Measurements from ENCODE around the gene IFRD2. TPM values are rescaled to one million over a fixed set of nuclear protein-coding genes. Genes with fewer than 3 reads are reported as not detected.
A peak's percentile ranks its signal among the peaks of the same experiment; 100 is the strongest.
"Not testable (repeated sequence)": the region's sequence is repeated elsewhere in the genome, so short reads cannot be mapped to it uniquely, and the experiment has no call there.

The IFRD2 gene
- total and polyA plus RNA-seq, 9 donors = 36.9 to 68.1 (median 59.9) TPM

DNA sequence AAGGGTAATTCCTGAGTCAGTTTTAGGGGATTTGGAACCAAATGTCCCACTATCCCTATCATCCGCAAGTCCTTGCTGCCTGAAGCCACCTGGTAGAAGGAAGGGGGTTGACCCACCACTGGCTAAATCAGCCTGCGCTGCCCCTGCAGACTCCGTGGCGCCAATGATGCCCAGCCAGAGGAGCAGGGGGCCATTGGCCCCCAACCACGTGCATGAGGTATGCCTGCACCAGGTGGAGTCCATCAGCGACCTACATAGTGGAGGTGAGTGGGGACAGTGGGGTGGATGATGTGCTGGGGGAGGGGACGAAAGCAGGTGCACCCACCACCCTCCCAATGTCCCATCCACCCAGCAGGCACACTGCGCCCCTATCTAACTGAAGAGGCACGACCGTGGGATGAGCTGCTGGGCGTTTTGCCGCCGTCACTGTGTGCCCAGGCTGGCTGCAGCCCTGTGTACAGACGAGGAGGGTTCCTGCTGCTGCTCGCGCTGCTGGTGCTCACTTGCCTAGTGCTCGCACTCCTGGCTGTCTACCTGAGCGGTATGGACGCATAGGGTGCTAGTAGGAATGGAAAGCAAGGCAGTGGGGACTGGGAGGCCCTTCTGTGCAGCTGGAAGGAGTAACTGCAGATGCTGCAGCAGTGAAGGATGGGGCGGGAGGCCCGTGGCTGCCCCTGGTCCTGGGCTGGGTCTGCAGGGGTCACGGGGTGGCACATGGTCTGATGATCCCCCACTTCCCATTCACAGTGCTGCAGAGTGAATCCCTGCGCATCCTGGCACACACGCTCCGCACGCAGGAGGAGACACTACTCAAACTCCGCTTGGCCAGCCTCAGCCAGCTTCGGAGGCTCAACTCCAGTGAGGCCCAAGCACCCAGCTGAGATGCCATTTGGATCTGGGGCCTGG, 5.7 kb downstream of the IFRD2 start:
- peaks cover 6% of the 10 kb centered on the region for H3K4me1 ChIP-seq (ENCODE audit: control insufficient read depth, insufficient read depth, low read length)
- DNase-seq = peak; percentile 4
- no peaks in the 10 kb centered on the region for H3K27me3 ChIP-seq (ENCODE audit: control insufficient read depth, insufficient read depth, low read length)
- H3K27ac ChIP-seq (ENCODE audit: low read length) = no peak overlapping the region
- 89% methylated on average over 22 of the region's 28 CpGs for WGBS (ENCODE audit: insufficient coverage)
- peaks cover 41% of the 10 kb centered on the region for H3K36me3 ChIP-seq (ENCODE audit: control insufficient read depth, insufficient read depth, low read length)
- no peaks in the 10 kb centered on the region for H3K9me3 ChIP-seq (replicated peaks; ENCODE audit: control insufficient read depth, low read depth, low read length)
- no peak overlapping the region for H3K4me3 ChIP-seq (ENCODE audit: low read length)

DNA sequence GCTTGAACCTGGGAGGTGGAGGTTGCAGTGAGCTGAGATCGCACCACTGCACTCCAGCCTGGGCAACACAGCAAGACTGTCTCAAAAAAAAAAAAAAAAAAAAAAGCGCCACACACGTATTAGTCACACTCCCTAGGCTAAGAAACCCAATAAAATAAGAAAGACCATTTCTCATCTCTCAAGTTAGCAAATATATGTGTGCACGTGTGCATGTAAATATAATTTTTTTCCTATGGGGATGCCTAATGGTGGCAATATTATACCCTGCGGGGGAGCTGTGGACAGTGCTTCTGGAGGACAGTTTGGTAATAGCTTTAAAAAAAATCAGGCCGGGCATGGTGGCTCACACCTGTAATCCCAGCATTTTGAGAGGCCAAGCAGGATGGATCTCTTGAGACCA, 8.1 kb downstream of the IFRD2 start:
- H3K27me3 ChIP-seq (ENCODE audit: control insufficient read depth, insufficient read depth, low read length); H3K4me3 ChIP-seq (ENCODE audit: low read length); H3K9me3 ChIP-seq (replicated peaks; ENCODE audit: control insufficient read depth, low read depth, low read length); H3K4me1 ChIP-seq (ENCODE audit: control insufficient read depth, insufficient read depth, low read length); H3K27ac ChIP-seq (ENCODE audit: low read length); DNase-seq: not testable (repeated sequence)
- 100% methylated on average over 1 of the region's 6 CpGs for WGBS (ENCODE audit: insufficient coverage)
- peaks cover 26% of the 10 kb centered on the region for H3K36me3 ChIP-seq (ENCODE audit: control insufficient read depth, insufficient read depth, low read length)

DNA sequence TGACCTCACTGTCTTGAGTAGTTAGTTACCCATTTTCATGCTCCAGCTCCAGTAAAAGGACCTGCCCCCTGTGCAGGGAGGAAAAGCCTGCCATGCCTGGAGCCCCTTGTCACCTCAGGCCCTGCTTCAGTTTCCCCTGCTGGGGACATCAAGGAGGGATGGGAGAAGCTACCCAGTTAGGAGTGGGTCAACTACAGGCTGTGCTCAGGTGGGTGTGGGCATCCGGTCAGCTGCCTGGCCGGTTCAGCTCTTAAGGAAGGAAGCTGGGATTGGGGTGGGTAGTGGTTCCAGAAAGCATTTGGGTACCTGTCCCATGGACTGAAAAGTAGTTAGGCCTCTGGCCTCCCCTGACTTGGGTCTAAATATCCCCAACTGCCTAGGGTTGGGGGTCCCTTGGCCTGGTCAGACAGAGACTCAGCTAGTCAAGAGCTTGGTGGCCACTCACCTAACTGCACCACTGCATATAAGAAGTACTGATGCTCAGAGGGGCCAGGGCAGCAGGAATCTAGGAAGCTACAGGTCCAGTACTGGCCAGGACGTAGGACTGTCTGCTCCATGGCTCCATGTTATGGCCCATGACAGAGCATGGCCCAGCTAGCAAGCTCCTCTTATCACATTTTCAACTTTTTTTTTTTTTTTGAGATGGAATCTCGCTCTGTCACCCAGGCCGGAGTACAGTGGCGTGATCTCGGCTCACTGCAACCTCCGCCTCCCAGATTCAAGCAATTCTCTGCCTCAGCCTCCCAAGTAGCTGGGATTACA, 12.8 kb downstream of the IFRD2 start:
- H3K27me3 ChIP-seq (ENCODE audit: control insufficient read depth, insufficient read depth, low read length) = peaks cover 27% of the 10 kb centered on the region
- H3K4me3 ChIP-seq (ENCODE audit: low read length) = peak overlapping the region; percentile 7
- H3K4me1 ChIP-seq (ENCODE audit: control insufficient read depth, insufficient read depth, low read length) = peaks cover 15% of the 10 kb centered on the region
- peak overlapping the region; percentile 90 for H3K27ac ChIP-seq (ENCODE audit: low read length)
- WGBS (ENCODE audit: insufficient coverage) = 90% methylated on average over 2 of the region's 8 CpGs
- DNase-seq = no peak
- peaks cover 17% of the 10 kb centered on the region for H3K36me3 ChIP-seq (ENCODE audit: control insufficient read depth, insufficient read depth, low read length)
- no peaks in the 10 kb centered on the region for H3K9me3 ChIP-seq (replicated peaks; ENCODE audit: control insufficient read depth, low read depth, low read length)

DNA sequence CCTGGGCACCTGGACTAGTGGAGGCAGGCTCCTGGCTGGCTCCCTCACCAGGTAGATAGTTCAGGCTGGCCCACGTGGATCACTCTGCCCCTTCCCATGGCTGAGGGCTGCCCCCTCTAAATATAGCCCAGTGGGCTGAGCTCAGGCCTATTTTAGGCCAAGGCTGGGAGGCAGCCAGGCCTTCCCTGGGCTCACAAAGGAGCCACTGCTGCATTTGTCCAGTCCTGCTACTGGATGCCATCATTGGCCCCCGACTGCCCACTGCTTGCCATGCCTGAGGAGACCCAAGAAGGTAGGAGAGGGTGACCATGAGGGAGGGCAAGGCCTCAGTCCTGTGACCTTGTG, 13.4 kb downstream of the IFRD2 start, which contains the start of gene LSMEM2:
Gene LSMEM2 (plus strand): TSS at position 208 of the 345 bp plus-strand sequence. CDS start 27 bp downstream, at position 235.
- Histone ChIP-seq H3K27ac (ENCODE audit: low read length) (peak within 1 kb of the TSS; percentile 90), H3K4me1 (ENCODE audit: control insufficient read depth, insufficient read depth, low read length) (peaks cover 15% of the 10 kb centered on the region), H3K9me3 (replicated peaks; ENCODE audit: control insufficient read depth, low read depth, low read length) (no peaks in the 10 kb centered on the region), H3K36me3 (ENCODE audit: control insufficient read depth, insufficient read depth, low read length) (peaks cover 19% of the 10 kb centered on the region), H3K4me3 (ENCODE audit: low read length) (peak within 1 kb of the TSS; percentile 7), H3K27me3 (ENCODE audit: control insufficient read depth, insufficient read depth, low read length) (peaks cover 33% of the 10 kb centered on the region)
- WGBS (ENCODE audit: insufficient coverage) = 38% methylated on average over 1 of the region's 2 CpGs
- DNase-seq = peak; percentile 66

DNA sequence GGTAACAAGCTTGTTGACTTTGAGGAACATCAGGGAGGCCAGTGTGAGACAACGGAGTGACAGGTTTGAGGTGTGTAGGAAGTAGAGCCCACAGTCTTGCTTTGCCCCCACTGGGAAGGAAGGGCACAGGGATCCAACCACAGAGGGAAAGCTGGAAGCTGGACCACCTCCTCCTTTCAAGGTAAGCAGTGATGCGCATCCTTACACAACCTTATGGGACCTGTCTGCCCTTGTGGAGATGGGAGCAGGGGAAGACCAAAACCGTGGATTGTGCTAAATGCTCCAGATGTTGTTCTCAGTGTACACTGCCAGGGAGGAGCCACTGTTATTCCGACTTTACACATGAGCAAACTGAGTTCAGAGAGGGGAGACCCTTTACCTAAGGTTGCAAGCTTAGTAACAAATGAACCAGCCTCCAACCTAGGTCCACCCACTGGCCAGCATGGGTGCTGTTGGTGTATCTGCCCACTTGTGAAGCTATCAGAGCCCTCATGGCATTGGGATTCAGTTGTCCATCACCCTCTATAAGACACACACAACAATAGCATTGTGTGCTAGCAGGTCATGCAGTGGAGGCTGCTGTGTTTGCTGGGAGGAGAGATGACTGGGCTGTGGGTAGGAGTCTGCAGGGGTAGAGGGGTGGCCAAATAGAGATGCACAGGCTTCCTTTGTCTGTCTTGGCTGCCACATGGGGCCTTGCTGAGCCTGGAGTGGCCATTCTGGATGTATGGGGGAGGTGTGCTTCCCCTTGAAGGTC, 13.9 kb downstream of the IFRD2 start:
- peaks cover 21% of the 10 kb centered on the region for H3K36me3 ChIP-seq (ENCODE audit: control insufficient read depth, insufficient read depth, low read length)
- no peaks in the 10 kb centered on the region for H3K9me3 ChIP-seq (replicated peaks; ENCODE audit: control insufficient read depth, low read depth, low read length)
- H3K27ac ChIP-seq (ENCODE audit: low read length) = peak overlapping the region; percentile 90
- 60% methylated on average over 1 of the region's 4 CpGs for WGBS (ENCODE audit: insufficient coverage)
- no peak overlapping the region for H3K4me3 ChIP-seq (ENCODE audit: low read length)
- no peak for DNase-seq
- peaks cover 39% of the 10 kb centered on the region for H3K27me3 ChIP-seq (ENCODE audit: control insufficient read depth, insufficient read depth, low read length)
- peaks cover 19% of the 10 kb centered on the region for H3K4me1 ChIP-seq (ENCODE audit: control insufficient read depth, insufficient read depth, low read length)

DNA sequence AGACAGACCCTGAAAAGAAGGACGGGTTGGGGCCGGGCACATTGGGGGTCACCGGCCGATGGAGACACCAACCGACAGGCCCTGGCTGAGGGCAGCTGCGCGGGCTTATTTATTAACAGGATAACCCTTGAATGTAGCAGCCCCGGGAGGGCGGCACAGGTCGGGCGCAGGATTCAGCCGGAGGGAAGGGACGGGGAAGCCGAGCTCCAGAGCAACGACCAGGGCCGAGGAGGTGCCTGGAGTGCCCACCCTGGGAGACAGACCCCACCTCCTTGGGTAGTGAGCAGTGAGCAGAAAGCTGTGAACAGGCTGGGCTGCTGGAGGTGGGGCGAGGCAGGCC, 15.5 kb downstream of the IFRD2 start:
- Histone ChIP-seq H3K9me3 (replicated peaks; ENCODE audit: control insufficient read depth, low read depth, low read length) (no peaks in the 10 kb centered on the region), H3K4me3 (ENCODE audit: low read length) (no peak overlapping the region), H3K27me3 (ENCODE audit: control insufficient read depth, insufficient read depth, low read length) (peaks cover 43% of the 10 kb centered on the region), H3K36me3 (ENCODE audit: control insufficient read depth, insufficient read depth, low read length) (peaks cover 24% of the 10 kb centered on the region), H3K27ac (ENCODE audit: low read length) (no peak overlapping the region), H3K4me1 (ENCODE audit: control insufficient read depth, insufficient read depth, low read length) (peaks cover 24% of the 10 kb centered on the region)
- 85% methylated on average over 17 of the region's 17 CpGs for WGBS (ENCODE audit: insufficient coverage)
- DNase-seq = no peak

DNA sequence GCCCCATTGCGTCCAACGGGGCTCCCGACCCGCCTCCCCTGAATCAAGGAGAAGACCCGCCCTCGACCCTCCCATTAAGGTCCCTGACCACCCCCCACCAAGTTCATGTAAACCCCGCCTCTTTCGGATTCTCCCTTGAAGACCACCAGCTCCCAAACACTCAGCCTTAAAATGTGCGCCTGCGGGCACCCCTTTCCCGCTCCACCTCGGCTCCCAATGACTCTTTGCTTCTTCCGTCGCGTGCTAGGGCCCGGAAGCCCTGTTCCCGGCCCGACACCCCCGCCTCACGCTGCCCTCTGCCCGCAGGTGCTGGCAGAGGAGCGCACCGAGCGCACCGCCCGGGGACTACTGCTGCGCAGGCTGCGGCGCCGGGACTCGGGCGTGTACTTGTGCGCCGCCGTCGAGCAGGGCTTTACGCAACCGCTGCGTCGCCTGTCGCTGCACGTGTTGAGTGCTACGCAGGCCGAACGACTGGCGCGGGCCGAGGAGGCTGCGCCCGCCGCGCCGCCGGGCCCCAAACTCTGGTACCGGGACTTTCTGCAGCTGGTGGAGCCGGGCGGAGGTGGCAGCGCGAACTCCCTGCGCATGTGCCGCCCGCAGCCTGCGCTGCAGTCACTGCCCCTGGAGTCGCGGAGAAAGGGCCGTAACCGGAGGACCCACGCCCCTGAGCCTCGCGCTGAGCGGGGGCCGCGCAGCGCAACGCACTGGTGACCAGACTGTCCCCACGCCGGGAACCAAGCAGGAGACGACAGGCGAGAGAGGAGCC, 16.1 kb downstream of the IFRD2 start:
- DNase-seq = no peak
- no peak overlapping the region for H3K4me3 ChIP-seq (ENCODE audit: low read length)
- H3K4me1 ChIP-seq (ENCODE audit: control insufficient read depth, insufficient read depth, low read length) = peaks cover 30% of the 10 kb centered on the region
- WGBS (ENCODE audit: insufficient coverage) = 28% methylated on average over 79 of the region's 79 CpGs
- no peaks in the 10 kb centered on the region for H3K9me3 ChIP-seq (replicated peaks; ENCODE audit: control insufficient read depth, low read depth, low read length)
- H3K27ac ChIP-seq (ENCODE audit: low read length) = no peak overlapping the region
- peaks cover 29% of the 10 kb centered on the region for H3K36me3 ChIP-seq (ENCODE audit: control insufficient read depth, insufficient read depth, low read length)
- H3K27me3 ChIP-seq (ENCODE audit: control insufficient read depth, insufficient read depth, low read length) = peaks cover 43% of the 10 kb centered on the region

DNA sequence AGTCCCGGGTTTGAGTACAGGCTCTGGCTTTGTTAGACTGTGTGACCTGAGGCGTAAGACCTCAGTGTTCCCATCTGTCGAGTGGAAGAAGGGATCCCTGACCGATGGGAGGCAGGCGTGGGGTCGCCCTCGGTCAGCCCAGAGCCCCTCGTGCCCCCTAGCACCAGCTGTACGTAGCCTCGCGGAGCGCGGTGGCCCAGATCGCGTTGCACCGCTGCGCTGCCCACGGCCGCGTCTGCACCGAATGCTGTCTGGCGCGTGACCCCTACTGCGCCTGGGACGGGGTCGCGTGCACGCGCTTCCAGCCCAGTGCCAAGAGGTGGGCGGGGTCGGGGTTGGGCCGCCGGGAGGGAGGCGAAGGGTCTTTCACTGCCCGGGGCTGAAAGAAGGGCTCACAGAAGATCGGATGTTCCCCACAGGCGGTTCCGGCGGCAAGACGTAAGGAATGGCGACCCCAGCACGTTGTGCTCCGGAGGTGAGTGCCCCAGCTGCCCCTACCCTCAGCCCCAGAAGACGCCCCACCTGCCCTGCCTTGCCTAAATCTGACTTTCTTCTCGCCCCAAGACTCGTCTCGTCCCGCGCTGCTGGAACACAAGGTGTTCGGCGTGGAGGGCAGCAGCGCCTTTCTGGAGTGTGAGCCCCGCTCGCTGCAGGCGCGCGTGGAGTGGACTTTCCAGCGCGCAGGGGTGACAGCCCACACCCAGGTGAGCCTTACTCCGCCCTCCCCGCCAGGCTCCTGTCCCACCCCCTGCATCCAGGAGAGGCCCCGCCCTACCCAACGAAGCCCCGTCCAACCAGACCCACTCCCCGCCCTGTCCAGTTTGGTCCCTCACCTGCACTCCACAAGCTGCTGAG, 16.9 kb downstream of the IFRD2 start:
- peaks cover 38% of the 10 kb centered on the region for H3K4me1 ChIP-seq (ENCODE audit: control insufficient read depth, insufficient read depth, low read length)
- no peak for DNase-seq
- 27% methylated on average over 64 of the region's 65 CpGs for WGBS (ENCODE audit: insufficient coverage)

More for the DNA sequence above, 16.9 kb downstream of the IFRD2 start:
- no peak overlapping the region for H3K4me3 ChIP-seq (ENCODE audit: low read length)
- H3K27me3 ChIP-seq (ENCODE audit: control insufficient read depth, insufficient read depth, low read length) = peaks cover 43% of the 10 kb centered on the region
- peaks cover 34% of the 10 kb centered on the region for H3K36me3 ChIP-seq (ENCODE audit: control insufficient read depth, insufficient read depth, low read length)
- H3K27ac ChIP-seq (ENCODE audit: low read length) = no peak overlapping the region
- no peaks in the 10 kb centered on the region for H3K9me3 ChIP-seq (replicated peaks; ENCODE audit: control insufficient read depth, low read depth, low read length)
